Measurements from ENCODE around the gene NELFE. TPM values are rescaled to one million over a fixed set of nuclear protein-coding genes. Genes with fewer than 3 reads are reported as not detected.
"Not testable (repeated sequence)": the region's sequence is repeated elsewhere in the genome, so short reads cannot be mapped to it uniquely, and the experiment has no call there.

Gene NELFE
- total RNA-seq, 1 experiment from 2014 or later = 157 TPM

DNA sequence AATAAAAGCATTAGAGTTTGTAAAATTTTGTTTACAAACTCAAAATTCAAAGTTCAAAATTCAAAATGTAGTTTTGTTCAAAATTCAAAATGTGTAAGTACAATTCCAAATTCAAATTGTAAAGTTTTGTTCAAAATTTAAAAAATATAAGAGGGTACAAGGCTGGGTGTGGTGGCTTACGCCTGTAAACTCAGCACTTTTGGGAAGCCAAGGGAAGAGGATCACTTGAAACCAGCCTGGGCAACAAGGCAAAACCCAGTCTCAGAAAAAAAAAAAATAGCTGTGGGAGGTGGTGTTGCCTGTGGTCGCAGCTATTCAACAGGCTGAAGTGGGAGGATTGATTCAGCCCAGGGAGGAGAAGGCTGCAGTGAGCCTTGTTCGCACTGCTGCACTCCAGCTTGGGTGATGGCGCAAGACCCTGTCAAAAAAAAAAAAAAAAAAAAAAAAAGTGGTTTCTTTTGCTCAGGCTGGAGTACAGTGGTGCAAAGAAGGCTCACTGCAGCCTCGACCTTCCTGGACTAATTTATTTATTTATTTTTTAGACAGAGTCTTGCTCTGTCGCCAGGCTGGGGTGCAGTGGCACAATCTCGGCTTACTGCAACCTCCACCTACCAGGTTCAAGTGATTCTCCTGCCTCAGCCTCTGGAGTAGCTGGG is 51.5 kb downstream of the NELFE start:
- intact Hi-C loops (cut with micrococcal nuclease; ENCODE audit: unreplicated experiment) = no loop called here

DNA sequence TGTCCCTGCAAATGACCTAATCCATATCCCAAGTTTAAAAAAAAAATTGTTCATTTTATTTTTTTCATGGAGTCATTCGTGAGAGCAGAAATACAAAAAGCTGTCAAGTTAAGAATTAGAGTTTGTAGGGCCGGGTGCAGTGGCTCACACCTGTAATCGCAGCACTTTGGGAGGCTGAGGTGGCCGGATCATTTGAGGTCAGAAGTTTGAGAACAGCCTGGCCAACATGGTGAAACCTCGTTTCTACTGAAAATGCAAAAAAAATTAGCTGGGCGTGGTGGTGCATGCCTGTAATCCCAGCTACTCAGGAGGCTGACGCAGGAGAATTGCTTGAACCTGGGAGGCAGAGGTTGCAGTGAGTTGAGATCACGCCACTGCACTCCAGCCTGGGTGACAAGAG is 52.0 kb downstream of the NELFE start:
- DNase-seq; H3K9me3 Mint-ChIP-seq (ENCODE audit: low read depth, unreplicated experiment); H3K27me3 Mint-ChIP-seq (ENCODE audit: unreplicated experiment); intact Hi-C loops (cut with micrococcal nuclease; ENCODE audit: unreplicated experiment); BruUV-seq (replicated peaks); H3K4me3 Mint-ChIP-seq (ENCODE audit: low read depth, unreplicated experiment): not testable (repeated sequence)
- CTCF ChIA-PET = interaction anchor here (0.7 to 1.5 kb wide), 4 partner anchors 8 to 704 kb away, joined by 3 to 5 read pairs (median 4); no protein-coding TSS in a partner anchor
- peak overlapping the region; percentile 8 for H3K27ac Mint-ChIP-seq (ENCODE audit: unreplicated experiment)
- H3K4me1 Mint-ChIP-seq (ENCODE audit: low read depth, unreplicated experiment) = peaks cover 35% of the 10 kb centered on the region
- peaks cover 26% of the 10 kb centered on the region for H3K36me3 Mint-ChIP-seq (ENCODE audit: insufficient read depth, unreplicated experiment)

More for the DNA sequence above, 51.5 kb downstream of the NELFE start:
- BruUV-seq (replicated peaks) = no TSS peak
- peaks cover 21% of the 10 kb centered on the region for H3K36me3 Mint-ChIP-seq (ENCODE audit: insufficient read depth, unreplicated experiment)
- DNase-seq = no peak
- no peak overlapping the region for H3K27ac Mint-ChIP-seq (ENCODE audit: unreplicated experiment)
- no peaks in the 10 kb centered on the region for H3K27me3 Mint-ChIP-seq (ENCODE audit: unreplicated experiment)
- CTCF ChIA-PET = interaction anchor here (0.6 to 0.7 kb wide), 3 partner anchors 8 to 704 kb away, joined by 3 to 5 read pairs (median 4); no protein-coding TSS in a partner anchor
- H3K9me3 Mint-ChIP-seq (ENCODE audit: low read depth, unreplicated experiment) = no peaks in the 10 kb centered on the region
- TF ChIP-seq, protein P1, sequence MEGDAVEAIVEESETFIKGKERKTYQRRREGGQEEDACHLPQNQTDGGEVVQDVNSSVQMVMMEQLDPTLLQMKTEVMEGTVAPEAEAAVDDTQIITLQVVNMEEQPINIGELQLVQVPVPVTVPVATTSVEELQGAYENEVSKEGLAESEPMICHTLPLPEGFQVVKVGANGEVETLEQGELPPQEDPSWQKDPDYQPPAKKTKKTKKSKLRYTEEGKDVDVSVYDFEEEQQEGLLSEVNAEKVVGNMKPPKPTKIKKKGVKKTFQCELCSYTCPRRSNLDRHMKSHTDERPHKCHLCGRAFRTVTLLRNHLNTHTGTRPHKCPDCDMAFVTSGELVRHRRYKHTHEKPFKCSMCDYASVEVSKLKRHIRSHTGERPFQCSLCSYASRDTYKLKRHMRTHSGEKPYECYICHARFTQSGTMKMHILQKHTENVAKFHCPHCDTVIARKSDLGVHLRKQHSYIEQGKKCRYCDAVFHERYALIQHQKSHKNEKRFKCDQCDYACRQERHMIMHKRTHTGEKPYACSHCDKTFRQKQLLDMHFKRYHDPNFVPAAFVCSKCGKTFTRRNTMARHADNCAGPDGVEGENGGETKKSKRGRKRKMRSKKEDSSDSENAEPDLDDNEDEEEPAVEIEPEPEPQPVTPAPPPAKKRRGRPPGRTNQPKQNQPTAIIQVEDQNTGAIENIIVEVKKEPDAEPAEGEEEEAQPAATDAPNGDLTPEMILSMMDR (IDR thresholded peaks at IDR 0.05; ENCODE audit: unreplicated experiment) = no peak
- H3K4me3 Mint-ChIP-seq (ENCODE audit: low read depth, unreplicated experiment) = no peak overlapping the region
- H3K4me1 Mint-ChIP-seq (ENCODE audit: low read depth, unreplicated experiment) = peaks cover 40% of the 10 kb centered on the region

DNA sequence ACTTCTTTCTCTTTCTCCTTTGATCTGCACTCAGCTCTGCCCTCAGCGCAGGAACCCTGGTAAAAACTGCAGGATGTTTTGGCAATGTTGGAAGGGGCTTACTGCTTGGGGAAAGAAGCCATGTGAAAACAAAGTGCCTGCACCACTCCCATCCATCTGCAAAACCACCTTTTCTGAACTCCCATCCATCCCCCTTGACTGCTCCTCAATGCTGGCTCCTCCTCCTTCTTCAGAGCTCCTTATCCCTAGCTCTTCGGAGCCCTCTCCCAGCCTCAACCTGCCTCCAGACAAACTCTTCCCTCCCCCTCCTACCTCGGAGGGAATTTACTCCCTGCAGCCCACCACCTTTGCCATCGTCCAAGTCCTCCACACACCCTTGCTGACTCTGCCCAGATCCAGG is 52.6 kb downstream of the NELFE start:
- CTCF ChIA-PET = interaction anchor here (1.0 to 1.5 kb wide), 2 partner anchors 14 to 46 kb away, joined by 3 to 4 read pairs; no protein-coding TSS in a partner anchor
- no peak overlapping the region for H3K4me3 Mint-ChIP-seq (ENCODE audit: low read depth, unreplicated experiment)
- no TSS peak for BruUV-seq (replicated peaks)
- H3K4me1 Mint-ChIP-seq (ENCODE audit: low read depth, unreplicated experiment) = peaks cover 30% of the 10 kb centered on the region
- H3K27ac Mint-ChIP-seq (ENCODE audit: unreplicated experiment) = peak overlapping the region; percentile 8
- intact Hi-C loops (cut with micrococcal nuclease; ENCODE audit: unreplicated experiment) = no loop called here
- H3K36me3 Mint-ChIP-seq (ENCODE audit: insufficient read depth, unreplicated experiment) = peaks cover 32% of the 10 kb centered on the region
- TF ChIP-seq, protein P1 (IDR thresholded peaks at IDR 0.05; ENCODE audit: unreplicated experiment) = no peak
- H3K27me3 Mint-ChIP-seq (ENCODE audit: unreplicated experiment) = no peaks in the 10 kb centered on the region
- no peak for DNase-seq
- no peaks in the 10 kb centered on the region for H3K9me3 Mint-ChIP-seq (ENCODE audit: low read depth, unreplicated experiment)

DNA sequence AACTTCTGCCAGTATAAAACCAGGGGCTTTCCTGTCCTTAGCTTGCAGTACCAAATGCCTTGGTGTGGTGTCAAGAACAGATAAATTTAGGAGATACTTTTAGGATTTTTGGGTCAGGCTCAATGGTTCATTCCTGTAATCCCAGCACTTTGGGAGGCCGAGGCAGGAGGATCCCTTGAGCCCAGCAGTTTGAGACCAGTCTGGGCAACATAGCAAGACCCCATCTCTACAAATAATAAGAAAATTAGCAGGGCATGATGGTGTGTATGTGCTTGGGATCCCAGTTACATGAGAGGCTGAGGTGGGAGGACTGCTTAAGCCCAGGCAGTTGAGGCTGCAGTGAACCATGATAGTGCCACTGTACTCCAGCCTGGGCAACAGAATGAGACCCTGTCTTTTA is 53.7 kb downstream of the NELFE start:
- H3K4me3 Mint-ChIP-seq (ENCODE audit: low read depth, unreplicated experiment) = no peak overlapping the region
- intact Hi-C loops (cut with micrococcal nuclease; ENCODE audit: unreplicated experiment) = no loop called here
- CTCF ChIA-PET = interaction anchor here (1.5 kb wide), 1 partner anchor 47 kb away, joined by 4 read pairs; no protein-coding TSS in a partner anchor

More for the DNA sequence above, 53.7 kb downstream of the NELFE start:
- no peak overlapping the region for H3K27ac Mint-ChIP-seq (ENCODE audit: unreplicated experiment)
- TF ChIP-seq, protein P1 (IDR thresholded peaks at IDR 0.05; ENCODE audit: unreplicated experiment) = no peak
- peaks cover 30% of the 10 kb centered on the region for H3K4me1 Mint-ChIP-seq (ENCODE audit: low read depth, unreplicated experiment)
- no peaks in the 10 kb centered on the region for H3K9me3 Mint-ChIP-seq (ENCODE audit: low read depth, unreplicated experiment)
- DNase-seq = no peak
- H3K36me3 Mint-ChIP-seq (ENCODE audit: insufficient read depth, unreplicated experiment) = peaks cover 42% of the 10 kb centered on the region
- BruUV-seq (replicated peaks) = no TSS peak
- no peaks in the 10 kb centered on the region for H3K27me3 Mint-ChIP-seq (ENCODE audit: unreplicated experiment)
